SU-DHL-6 (cell line): ENCODE measurements around the gene FOXF1.

ENCODE experiments used
- H2AFZ ChIP-seq: fragments of 200-600 bp; sonication (generic); 2 replicates; pipeline ENCODE4 v1.6.1; 2014; ENCODE audit warnings: low read depth, mild to moderate bottlenecking, moderate library complexity, mixed read lengths, antibody characterized with exemption, low read length; ENCODE audit not compliant: severe bottlenecking
- H3F3A ChIP-seq: fragments of 200-600 bp; shearing (Covaris generic); 2 replicates; pipeline ENCODE4 v1.6.0; 2016; ENCODE audit warnings: antibody characterized with exemption, mild to moderate bottlenecking; ENCODE audit not compliant: insufficient read depth
- H3K27ac ChIP-seq: fragments of 200-600 bp; sonication (generic); 2 replicates; pipeline ENCODE4 v1.5.1; 2016; ENCODE audit warnings: low read depth, mild to moderate bottlenecking, low read length, moderate library complexity, mixed read lengths
- H3K27me3 ChIP-seq: fragments of 200-600 bp; sonication (generic), shearing (Covaris generic); 2 replicates; pipeline ENCODE4 v1.6.0; 2014; ENCODE audit warnings: mild to moderate bottlenecking, low read length
- H3K36me3 ChIP-seq: fragments of 200-600 bp; sonication (generic); 2 replicates; pipeline ENCODE4 v1.6.1; 2014; ENCODE audit warnings: mild to moderate bottlenecking, low read length, mixed read lengths
- H3K4me2 ChIP-seq: fragments of 300-600, 200-600 bp; shearing (Covaris generic), sonication (generic); 2 replicates; pipeline ENCODE4 v1.6.0; 2014; ENCODE audit warnings: low read length, low read depth, mild to moderate bottlenecking; ENCODE audit not compliant: poor library complexity, severe bottlenecking
- H3K4me3 ChIP-seq: fragments of 200-600 bp; sonication (generic); 2 replicates; pipeline ENCODE4 v1.5.1; 2014; ENCODE audit warnings: antibody characterized with exemption, low read length, mild to moderate bottlenecking, mixed read lengths; ENCODE audit not compliant: insufficient read depth, poor library complexity, severe bottlenecking
- H3K79me2 ChIP-seq: fragments of 200-600 bp; sonication (generic); 2 replicates; pipeline ENCODE4 v1.6.1; 2014; ENCODE audit warnings: mild to moderate bottlenecking, low read length, moderate library complexity; ENCODE audit not compliant: insufficient read depth
- H3K9ac ChIP-seq: fragments of 200-600 bp; sonication (generic); 2 replicates; pipeline ENCODE4 v1.7.0; 2014; ENCODE audit warnings: mild to moderate bottlenecking, low read length
- H3K9me2 ChIP-seq: fragments of 200-600 bp; sonication (generic); replicated peaks from 2 replicates; pipeline ENCODE4 v1.6.1; 2014; ENCODE audit warnings: low read length; ENCODE audit not compliant: insufficient read depth
- H3K9me3 ChIP-seq: fragments of 200-600 bp; sonication (generic); 2 replicates; pipeline ENCODE4 v1.6.1; 2014; ENCODE audit warnings: low read length, mixed read lengths; ENCODE audit not compliant: insufficient read depth
- H4K20me1 ChIP-seq: fragments of 200-600 bp; sonication (generic); 2 replicates; pipeline ENCODE4 v1.6.1; 2014; ENCODE audit warnings: low read depth, mild to moderate bottlenecking, antibody characterized with exemption, low read length, moderate library complexity, mixed read lengths
- EZH2phosphoT487 ChIP-seq: fragments of 200-600 bp; sonication (generic), shearing (Covaris generic); conservative IDR thresholded peaks from 2 replicates; pipeline ENCODE4 v1.6.1; 2018; ENCODE audit warnings: mild to moderate bottlenecking, antibody characterized with exemption, low read length, moderate library complexity, mixed read lengths
- TF ChIP-seq, protein P1 (sequence below): fragments of 200-600 bp; sonication (generic); IDR thresholded peaks from one replicate; pipeline ENCODE4 v1.5.1; 2017; ENCODE audit warnings: antibody characterized with exemption, mild to moderate bottlenecking, low read length, moderate library complexity; ENCODE audit not compliant: insufficient read depth, poor library complexity, severe bottlenecking

The FOXF1 gene

DNA sequence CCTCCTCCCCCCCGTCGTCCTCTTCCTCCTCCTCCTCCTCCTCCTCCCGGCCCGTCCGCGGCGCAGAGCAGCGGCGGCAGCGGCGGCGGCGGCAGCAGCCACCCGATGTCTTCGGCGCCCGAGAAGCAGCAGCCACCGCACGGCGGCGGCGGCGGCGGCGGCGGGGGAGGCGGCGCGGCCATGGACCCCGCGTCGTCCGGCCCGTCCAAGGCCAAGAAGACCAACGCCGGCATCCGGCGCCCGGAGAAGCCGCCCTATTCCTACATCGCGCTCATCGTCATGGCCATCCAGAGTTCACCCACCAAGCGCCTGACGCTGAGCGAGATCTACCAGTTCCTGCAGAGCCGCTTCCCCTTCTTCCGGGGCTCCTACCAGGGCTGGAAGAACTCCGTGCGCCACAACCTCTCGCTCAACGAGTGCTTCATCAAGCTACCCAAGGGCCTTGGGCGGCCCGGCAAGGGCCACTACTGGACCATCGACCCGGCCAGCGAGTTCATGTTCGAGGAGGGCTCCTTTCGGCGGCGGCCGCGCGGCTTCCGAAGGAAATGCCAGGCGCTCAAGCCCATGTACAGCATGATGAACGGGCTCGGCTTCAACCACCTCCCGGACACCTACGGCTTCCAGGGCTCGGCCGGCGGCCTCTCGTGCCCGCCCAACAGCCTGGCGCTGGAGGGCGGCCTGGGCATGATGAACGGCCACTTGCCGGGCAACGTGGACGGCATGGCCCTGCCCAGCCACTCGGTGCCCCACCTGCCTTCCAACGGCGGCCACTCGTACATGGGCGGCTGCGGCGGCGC, at the start of gene FOXF1:
Gene FOXF1, plus strand, starts transcription at position 63 of the 797 bp plus-strand sequence. Its CDS starts 43 bp downstream, at position 106.
- H3K27me3 ChIP-seq = no peaks in the 10 kb centered on the region

DNA sequence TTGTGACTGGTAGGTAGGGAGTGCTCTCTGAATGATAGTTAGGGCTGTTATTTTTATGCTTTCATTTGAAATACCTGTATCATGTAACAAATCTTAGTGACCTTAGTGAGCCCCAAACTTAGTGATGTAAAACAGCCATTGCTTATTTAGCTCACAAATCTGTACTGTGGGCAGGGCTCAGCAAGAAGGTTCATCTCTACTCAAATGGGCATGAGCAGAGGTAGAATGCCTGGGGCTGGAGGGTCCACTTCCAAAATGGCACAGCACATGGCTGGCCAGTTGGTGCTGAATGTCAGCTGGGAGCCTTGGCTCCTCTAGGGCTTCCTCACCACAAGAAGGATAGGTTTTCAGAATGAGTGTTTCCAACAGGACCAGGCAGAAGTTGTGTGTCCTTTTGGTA, 49.3 kb upstream of the FOXF1 start:
- no peaks in the 10 kb centered on the region for H3K27me3 ChIP-seq
- H3K9me2 ChIP-seq = no peaks in the 10 kb centered on the region
- H4K20me1 ChIP-seq = no peaks in the 10 kb centered on the region
- H3K9ac ChIP-seq = no peak overlapping the region
- no peak overlapping the region for H3K4me2 ChIP-seq
- H3K36me3 ChIP-seq = no peaks in the 10 kb centered on the region
- no peaks in the 10 kb centered on the region for H3F3A ChIP-seq
- H3K9me3 ChIP-seq = peaks cover 6% of the 10 kb centered on the region; the same call in 1 of the 2 replicates
- H2AFZ ChIP-seq = no peak overlapping the region
- H3K27ac ChIP-seq = no peak overlapping the region
- H3K4me3 ChIP-seq = no peak overlapping the region
- TF ChIP-seq EZH2phosphoT487 = no peak
- TF ChIP-seq, protein P1, sequence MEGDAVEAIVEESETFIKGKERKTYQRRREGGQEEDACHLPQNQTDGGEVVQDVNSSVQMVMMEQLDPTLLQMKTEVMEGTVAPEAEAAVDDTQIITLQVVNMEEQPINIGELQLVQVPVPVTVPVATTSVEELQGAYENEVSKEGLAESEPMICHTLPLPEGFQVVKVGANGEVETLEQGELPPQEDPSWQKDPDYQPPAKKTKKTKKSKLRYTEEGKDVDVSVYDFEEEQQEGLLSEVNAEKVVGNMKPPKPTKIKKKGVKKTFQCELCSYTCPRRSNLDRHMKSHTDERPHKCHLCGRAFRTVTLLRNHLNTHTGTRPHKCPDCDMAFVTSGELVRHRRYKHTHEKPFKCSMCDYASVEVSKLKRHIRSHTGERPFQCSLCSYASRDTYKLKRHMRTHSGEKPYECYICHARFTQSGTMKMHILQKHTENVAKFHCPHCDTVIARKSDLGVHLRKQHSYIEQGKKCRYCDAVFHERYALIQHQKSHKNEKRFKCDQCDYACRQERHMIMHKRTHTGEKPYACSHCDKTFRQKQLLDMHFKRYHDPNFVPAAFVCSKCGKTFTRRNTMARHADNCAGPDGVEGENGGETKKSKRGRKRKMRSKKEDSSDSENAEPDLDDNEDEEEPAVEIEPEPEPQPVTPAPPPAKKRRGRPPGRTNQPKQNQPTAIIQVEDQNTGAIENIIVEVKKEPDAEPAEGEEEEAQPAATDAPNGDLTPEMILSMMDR = no peak
- H3K79me2 ChIP-seq = no peaks in the 10 kb centered on the region

More for the DNA sequence above, at the start of gene FOXF1:
- no peak within 1 kb of the TSS for H2AFZ ChIP-seq
- no peaks in the 10 kb centered on the region for H3K36me3 ChIP-seq
- no peak within 1 kb of the TSS for H3K4me2 ChIP-seq
- H3K27ac ChIP-seq = no peak within 1 kb of the TSS
- H4K20me1 ChIP-seq = no peaks in the 10 kb centered on the region
- H3K9me3 ChIP-seq = no peaks in the 10 kb centered on the region
- H3K79me2 ChIP-seq = no peaks in the 10 kb centered on the region
- no peak within 1 kb of the TSS for H3K4me3 ChIP-seq
- H3K9ac ChIP-seq = no peak within 1 kb of the TSS
- no peak for TF ChIP-seq EZH2phosphoT487
- TF ChIP-seq, protein P1 = no peak
- no peaks in the 10 kb centered on the region for H3F3A ChIP-seq
- H3K9me2 ChIP-seq = no peaks in the 10 kb centered on the region

DNA sequence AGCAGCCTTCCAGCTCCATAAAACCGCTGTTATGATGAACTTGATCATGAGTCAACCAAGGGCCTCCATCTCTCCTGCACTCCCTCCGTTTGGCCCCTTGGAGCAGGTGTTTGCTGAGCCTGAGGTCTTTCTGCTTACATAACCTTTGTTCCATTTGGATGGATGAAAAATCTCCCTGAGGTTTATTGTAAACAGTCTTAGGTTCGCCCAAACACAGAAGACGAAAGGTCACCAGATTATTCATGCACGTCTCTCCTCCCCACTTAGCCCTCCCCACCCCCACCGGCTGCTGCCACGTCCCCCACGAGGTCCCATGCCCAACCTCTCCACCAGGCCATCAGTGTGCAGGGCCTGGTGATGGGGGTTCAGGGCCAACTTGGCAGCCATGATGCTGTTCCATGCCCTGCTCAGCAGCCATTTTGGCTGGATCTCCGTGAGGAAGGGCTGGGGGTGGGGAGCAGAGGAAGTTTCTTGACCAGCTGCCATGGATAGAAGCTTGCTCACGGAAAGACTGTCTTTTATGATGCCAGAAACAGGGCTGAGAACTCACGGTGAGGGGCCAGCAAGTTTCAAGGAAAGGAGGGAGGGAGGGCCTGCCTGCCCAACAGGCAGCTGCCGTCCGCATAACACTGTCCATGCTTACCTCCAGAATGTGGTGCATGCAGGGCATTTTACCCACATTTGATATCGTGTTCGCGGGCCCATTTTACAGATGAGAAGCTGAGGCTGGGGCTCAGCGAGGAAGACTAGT, 47.8 kb upstream of the FOXF1 start:
- H3K27ac ChIP-seq = no peak overlapping the region
- H3K9ac ChIP-seq = no peak overlapping the region
- H3K36me3 ChIP-seq = no peaks in the 10 kb centered on the region

More for the DNA sequence above, 47.8 kb upstream of the FOXF1 start:
- no peak for TF ChIP-seq EZH2phosphoT487
- H3K27me3 ChIP-seq = no peaks in the 10 kb centered on the region
- H3K79me2 ChIP-seq = no peaks in the 10 kb centered on the region
- no peak overlapping the region for H3K4me2 ChIP-seq
- H2AFZ ChIP-seq = no peak overlapping the region
- no peaks in the 10 kb centered on the region for H4K20me1 ChIP-seq
- H3F3A ChIP-seq = no peaks in the 10 kb centered on the region
- H3K9me3 ChIP-seq = peaks cover 6% of the 10 kb centered on the region; the same call in 1 of the 2 replicates
- H3K9me2 ChIP-seq = no peaks in the 10 kb centered on the region
- H3K4me3 ChIP-seq = no peak overlapping the region
